ENCODE results near the gene PAOX.

PAOX gene

DNA sequence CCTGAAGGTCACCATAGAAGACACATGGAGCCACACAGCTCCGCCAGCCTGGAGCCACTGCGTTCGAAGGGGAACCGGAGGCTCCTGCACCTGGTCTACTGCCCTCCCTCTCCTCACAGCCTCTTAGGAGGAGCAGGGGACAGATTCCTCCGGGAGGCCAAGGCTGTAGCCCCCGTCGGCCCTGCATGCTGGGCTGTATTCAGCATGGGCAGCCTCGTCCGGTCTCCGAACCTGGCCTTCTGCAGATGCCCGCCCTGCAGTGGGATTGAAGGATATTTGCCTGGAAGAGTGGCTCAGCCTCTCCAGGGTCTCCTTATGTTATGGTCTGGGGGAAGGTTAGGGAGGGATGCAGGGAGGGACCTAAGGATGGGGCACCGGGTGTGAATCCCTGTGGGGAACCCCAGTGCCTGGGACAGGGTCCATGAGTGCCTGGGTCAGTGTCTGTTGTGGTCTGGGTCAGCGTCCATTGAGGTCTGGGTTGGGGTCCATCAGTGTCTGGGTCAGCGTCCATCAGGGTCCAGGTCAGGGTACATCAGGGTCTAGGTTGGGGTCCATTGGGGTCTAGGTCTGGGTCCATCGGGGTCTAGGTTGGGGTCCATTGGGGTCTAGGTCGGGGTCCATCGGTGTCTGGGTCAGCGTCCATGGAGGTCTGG lies 61.7 kb downstream of the PAOX start:
- no peak for DNase-seq

Data from CD4-positive, alpha-beta T cell treated with Interleukin-4 for 1 hour (primary cell).